ENCODE results near the gene ZGPAT.

The ZGPAT gene

GRCh38 chr20:63693733-63694583, 13.9 kb upstream of the ZGPAT start:
- no peak overlapping the region for H3K27ac ChIP-seq
- no peak for TF ChIP-seq CTCF (conservative IDR thresholded peaks at IDR 0.05; ENCODE audit: low read depth, low read length)
- H4K20me1 ChIP-seq (ENCODE audit: insufficient read depth) = no peaks in the 10 kb centered on the region

GRCh38 chr20:63694584-63695423, 13.0 kb upstream of the ZGPAT start:
- TF ChIP-seq CTCF (conservative IDR thresholded peaks at IDR 0.05; ENCODE audit: low read depth, low read length) = no peak
- H3K36me3 ChIP-seq (ENCODE audit: insufficient read depth) = no peaks in the 10 kb centered on the region
- H3K4me3 ChIP-seq (IDR thresholded peaks at IDR 0.05; ENCODE audit: insufficient read depth, low read depth, low read length) = no peak overlapping the region
- H3K79me2 ChIP-seq (ENCODE audit: insufficient read depth, low read depth) = no peaks in the 10 kb centered on the region
- no peaks in the 10 kb centered on the region; the same call in 1 of the 2 replicates for H3K27me3 ChIP-seq (ENCODE audit: insufficient read depth, low read depth)
- H3K27ac ChIP-seq = no peak overlapping the region
- no peak overlapping the region for H3K9ac ChIP-seq
- H4K20me1 ChIP-seq (ENCODE audit: insufficient read depth) = no peaks in the 10 kb centered on the region
- H3K4me2 ChIP-seq = no peak overlapping the region
- no peak overlapping the region for H2AFZ ChIP-seq (ENCODE audit: low read depth)
- no peaks in the 10 kb centered on the region for H3K4me1 ChIP-seq (ENCODE audit: low read depth, poor library complexity, severe bottlenecking)

More at GRCh38 chr20:63693733-63694583, 13.9 kb upstream of the ZGPAT start:
- Histone ChIP-seq H3K4me3 (IDR thresholded peaks at IDR 0.05; ENCODE audit: insufficient read depth, low read depth, low read length) (no peak overlapping the region), H3K4me1 (ENCODE audit: low read depth, poor library complexity, severe bottlenecking) (no peaks in the 10 kb centered on the region), H2AFZ (ENCODE audit: low read depth) (no peak overlapping the region), H3K36me3 (ENCODE audit: insufficient read depth) (no peaks in the 10 kb centered on the region), H3K27me3 (ENCODE audit: insufficient read depth, low read depth) (no peaks in the 10 kb centered on the region; the same call in 1 of the 2 replicates), H3K79me2 (ENCODE audit: insufficient read depth, low read depth) (no peaks in the 10 kb centered on the region), H3K9ac (no peak overlapping the region), H3K4me2 (no peak overlapping the region)

- Histone ChIP-seq H3K27ac (no peak overlapping the region), H3K79me2 (ENCODE audit: insufficient read depth, low read depth) (no peaks in the 10 kb centered on the region), H3K4me3 (IDR thresholded peaks at IDR 0.05; ENCODE audit: insufficient read depth, low read depth, low read length) (no peak overlapping the region), H3K36me3 (ENCODE audit: insufficient read depth) (no peaks in the 10 kb centered on the region), H3K9ac (no peak overlapping the region), H3K27me3 (ENCODE audit: insufficient read depth, low read depth) (no peaks in the 10 kb centered on the region; the same call in 1 of the 2 replicates), H2AFZ (ENCODE audit: low read depth) (no peak overlapping the region), H3K4me2 (no peak overlapping the region), H3K4me1 (ENCODE audit: low read depth, poor library complexity, severe bottlenecking) (no peaks in the 10 kb centered on the region), H4K20me1 (ENCODE audit: insufficient read depth) (no peaks in the 10 kb centered on the region)
- no peak for TF ChIP-seq CTCF (conservative IDR thresholded peaks at IDR 0.05; ENCODE audit: low read depth, low read length)
Observed at GRCh38 chr20:63695424-63696305, 12.2 kb upstream of the ZGPAT start.

GRCh38 chr20:63696306-63696627, 11.6 kb upstream of the ZGPAT start:
- no peak overlapping the region for H3K4me2 ChIP-seq
- no peak overlapping the region for H3K9ac ChIP-seq

More at GRCh38 chr20:63696306-63696627, 11.6 kb upstream of the ZGPAT start:
- TF ChIP-seq CTCF (conservative IDR thresholded peaks at IDR 0.05; ENCODE audit: low read depth, low read length) = no peak
- no peaks in the 10 kb centered on the region; the same call in 1 of the 2 replicates for H3K27me3 ChIP-seq (ENCODE audit: insufficient read depth, low read depth)
- no peaks in the 10 kb centered on the region for H3K36me3 ChIP-seq (ENCODE audit: insufficient read depth)
- no peak overlapping the region for H3K27ac ChIP-seq
- no peaks in the 10 kb centered on the region for H3K79me2 ChIP-seq (ENCODE audit: insufficient read depth, low read depth)
- no peaks in the 10 kb centered on the region for H3K4me1 ChIP-seq (ENCODE audit: low read depth, poor library complexity, severe bottlenecking)
- no peak overlapping the region for H2AFZ ChIP-seq (ENCODE audit: low read depth)
- no peak overlapping the region for H3K4me3 ChIP-seq (IDR thresholded peaks at IDR 0.05; ENCODE audit: insufficient read depth, low read depth, low read length)
- H4K20me1 ChIP-seq (ENCODE audit: insufficient read depth) = no peaks in the 10 kb centered on the region

Data from KMS-11 (cell line).